HFF-Myc (cell line): Measurements from ENCODE around the gene WNT9A.

ENCODE experiments used
- DNase-seq: peaks from one replicate; pipeline ENCODE4 v3.0.0-alpha.2; 2011; ENCODE audit warnings: low read depth; ENCODE audit errors: extremely low read depth
- H3K4me3 ChIP-seq: replicated peaks from 2 replicates; pipeline ENCODE4 v1.5.1; 2011; ENCODE audit warnings: low read depth, mild to moderate bottlenecking, control low read depth, low read length
- TF ChIP-seq, protein P1 (sequence below): IDR thresholded peaks from 2 replicates; pipeline ENCODE4 v1.5.1; 2012; ENCODE audit warnings: mild to moderate bottlenecking, low read depth, low read length, control low read depth; ENCODE audit errors: missing control alignments

WNT9A gene

GRCh38 chr1:227923353-227924167 lies 24.2 kb downstream of the WNT9A start:
- H3K4me3 ChIP-seq = no peak overlapping the region
- no peak for DNase-seq
- TF ChIP-seq, protein P1, sequence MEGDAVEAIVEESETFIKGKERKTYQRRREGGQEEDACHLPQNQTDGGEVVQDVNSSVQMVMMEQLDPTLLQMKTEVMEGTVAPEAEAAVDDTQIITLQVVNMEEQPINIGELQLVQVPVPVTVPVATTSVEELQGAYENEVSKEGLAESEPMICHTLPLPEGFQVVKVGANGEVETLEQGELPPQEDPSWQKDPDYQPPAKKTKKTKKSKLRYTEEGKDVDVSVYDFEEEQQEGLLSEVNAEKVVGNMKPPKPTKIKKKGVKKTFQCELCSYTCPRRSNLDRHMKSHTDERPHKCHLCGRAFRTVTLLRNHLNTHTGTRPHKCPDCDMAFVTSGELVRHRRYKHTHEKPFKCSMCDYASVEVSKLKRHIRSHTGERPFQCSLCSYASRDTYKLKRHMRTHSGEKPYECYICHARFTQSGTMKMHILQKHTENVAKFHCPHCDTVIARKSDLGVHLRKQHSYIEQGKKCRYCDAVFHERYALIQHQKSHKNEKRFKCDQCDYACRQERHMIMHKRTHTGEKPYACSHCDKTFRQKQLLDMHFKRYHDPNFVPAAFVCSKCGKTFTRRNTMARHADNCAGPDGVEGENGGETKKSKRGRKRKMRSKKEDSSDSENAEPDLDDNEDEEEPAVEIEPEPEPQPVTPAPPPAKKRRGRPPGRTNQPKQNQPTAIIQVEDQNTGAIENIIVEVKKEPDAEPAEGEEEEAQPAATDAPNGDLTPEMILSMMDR = no peak

DNA sequence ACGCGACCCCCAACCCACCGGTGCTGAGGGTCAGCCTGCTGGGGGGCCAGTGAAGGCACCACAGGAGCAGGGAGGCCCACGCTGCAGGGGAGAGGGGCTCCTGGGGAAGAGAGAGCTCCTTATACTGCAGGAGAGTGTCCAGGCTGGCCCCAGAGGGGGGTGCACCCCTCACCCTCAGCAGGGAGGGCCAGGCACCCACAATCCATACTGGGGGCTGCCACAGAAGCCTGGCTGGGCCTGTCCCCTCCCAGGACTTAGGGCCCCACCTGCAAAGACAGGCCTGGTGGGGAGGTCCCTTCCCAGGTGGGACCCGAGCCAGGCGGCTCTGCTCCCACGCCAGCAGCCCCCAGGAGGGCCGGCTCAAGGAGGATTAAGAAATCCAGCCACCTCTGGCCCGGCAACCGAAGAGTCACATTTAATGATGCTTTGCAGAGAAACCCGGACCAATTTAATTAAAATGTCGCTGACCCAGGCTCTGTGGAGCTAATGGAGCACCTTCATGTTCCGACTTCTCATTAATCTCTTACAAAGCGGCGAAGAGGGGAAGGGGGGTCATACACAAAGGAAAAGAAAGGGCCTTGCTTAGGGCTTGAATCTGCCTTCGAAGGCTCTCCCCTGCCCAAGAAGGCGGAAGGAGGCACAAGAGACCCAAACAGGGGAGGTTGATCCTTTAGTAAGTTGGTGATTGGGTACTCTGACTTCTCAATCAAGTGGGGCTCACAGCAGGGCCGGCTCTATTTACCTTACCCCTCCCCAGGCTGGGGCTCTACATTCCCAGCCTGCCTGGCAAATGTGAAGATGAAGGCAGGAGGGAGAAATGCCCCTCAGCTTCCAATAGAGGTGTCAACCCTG lies 25.0 kb downstream of the WNT9A start:
- TF ChIP-seq, protein P1 = no peak
- DNase-seq = no peak
- H3K4me3 ChIP-seq = no peak overlapping the region

- H3K4me3 ChIP-seq = no peak overlapping the region
- TF ChIP-seq, protein P1 = no peak
- DNase-seq = no peak
Observed at GRCh38 chr1:227921461-227922185, 26.1 kb downstream of the WNT9A start.

- no peak overlapping the region for H3K4me3 ChIP-seq
- TF ChIP-seq, protein P1 = no peak
- DNase-seq = no peak
Observed at GRCh38 chr1:227920896-227921295, 26.8 kb downstream of the WNT9A start.

DNA sequence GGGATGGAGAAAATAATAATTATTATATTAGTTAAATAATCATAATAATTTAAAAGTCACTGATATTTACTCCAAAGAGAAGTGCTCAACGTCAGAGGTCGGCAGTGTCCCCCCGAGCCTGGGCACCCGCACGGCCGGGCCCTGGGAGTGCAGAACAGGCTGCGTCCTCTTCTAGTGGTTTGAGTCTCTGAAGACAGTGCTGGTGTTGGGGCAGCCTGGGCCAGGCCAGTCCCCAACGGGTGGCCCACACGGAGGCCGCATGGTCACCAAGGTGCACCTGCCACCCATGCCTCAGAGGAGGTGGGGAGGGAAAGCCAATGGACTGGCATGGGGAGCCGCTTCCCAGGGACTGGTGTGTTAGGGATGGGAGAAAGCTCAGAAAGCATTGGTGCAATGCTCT lies 27.3 kb downstream of the WNT9A start:
- no peak overlapping the region for H3K4me3 ChIP-seq
- TF ChIP-seq, protein P1 = no peak
- DNase-seq = no peak

GRCh38 chr1:227919906-227920305 lies 27.8 kb downstream of the WNT9A start:
- H3K4me3 ChIP-seq = no peak overlapping the region
- DNase-seq = no peak
- TF ChIP-seq, protein P1 = no peak
